HCT116 (cell line): ENCODE results near the gene FGF19. TPM values are rescaled to one million over a fixed set of nuclear protein-coding genes. Genes with fewer than 3 reads are reported as not detected.

Experiments
- ATAC-seq: fragments of 200-7000 bp; cut with Tn5 transposase; 2 replicates; pipeline ENCODE4 v1.9.1; 2020; ENCODE audit warnings: mild to moderate bottlenecking, moderate library complexity
- BruUV-seq: library from RNA; stranded (reverse); fragments of 400-500 nt; replicated peaks from 2 replicates; lab custom pipeline; 2021; lab: Mats Ljungman, UMichigan
- CTCF ChIA-PET: fragments of 300-600 bp; sonication (Branson Sonifier 250); formaldehyde crosslinking; loops from one replicate; lab custom pipeline; 2021; ENCODE audit warnings: antibody characterized with exemption; lab: Charles Lee
- POLR2A ChIA-PET: fragments of 300-600, 350-600 bp; sonication (Branson Sonifier 250); formaldehyde crosslinking; loops from one replicate; lab custom pipeline; 2021; ENCODE audit warnings: antibody characterized with exemption; lab: Charles Lee
- RAD21 ChIA-PET, 2 experiments: fragments of 300-600 bp; sonication (Branson Sonifier 250); formaldehyde crosslinking; loops; one replicate each; lab custom pipeline; 2023; ENCODE audit warnings: low total read pairs in 2 of 2; ENCODE audit not compliant: uncharacterized antibody in 2 of 2, unreplicated experiment in 2 of 2, low non-redundant PET in 1 of 2; lab: Charles Lee
- DNase-seq: peaks from one replicate; pipeline ENCODE4 v3.0.0-alpha.2; 2010; ENCODE audit warnings: low read depth, low spot score
- H2AFZ ChIP-seq: fragments of 200-600 bp; shearing (Covaris generic), sonication (generic); 2 replicates; pipeline ENCODE4 v1.6.1; 2017; ENCODE audit warnings: low read depth, mixed run types, mixed read lengths, antibody characterized with exemption, low read length; ENCODE audit not compliant: poor library complexity, severe bottlenecking
- H3K27ac ChIP-seq: 2 replicates; pipeline ENCODE4 v1.5.1; 2012; ENCODE audit warnings: low read depth, low read length
- H3K27me3 ChIP-seq: fragments of 200-600 bp; sonication (generic); 2 replicates; pipeline ENCODE4 v1.6.1; 2016; ENCODE audit warnings: mixed run types, low read length, mixed read lengths; ENCODE audit not compliant: insufficient read depth
- H3K36me3 ChIP-seq, 2 experiments: fragments of 200-500 bp in 1 of 2; fragments of 200-600 bp in 1 of 2; sonication (Bioruptor generic) in 1 of 2; sonication (generic) in 1 of 2; 2 replicates each; pipeline versions ENCODE4 v1.5.1 to v1.6.1; 2014 to 2016; ENCODE audit warnings: low read length in 2 of 2, inconsistent platforms in 1 of 2, mixed read lengths in 1 of 2, mixed run types in 1 of 2; ENCODE audit not compliant: insufficient read depth in 2 of 2, control insufficient read depth in 1 of 2
- H3K4me1 ChIP-seq, 2 experiments: fragments of 200-600 bp in 1 of 2; sonication (generic) in 1 of 2; 2 replicates each; pipeline versions ENCODE4 v1.5.1 to v1.6.1; 2012 to 2017; ENCODE audit warnings: low read length in 2 of 2, inconsistent platforms in 1 of 2, mild to moderate bottlenecking in 1 of 2, mixed read lengths in 1 of 2, mixed run types in 1 of 2, moderate library complexity in 1 of 2; ENCODE audit not compliant: insufficient read depth in 2 of 2, control insufficient read depth in 1 of 2
- H3K4me2 ChIP-seq: fragments of 200-600 bp; sonication (generic); 2 replicates; pipeline ENCODE4 v1.6.1; 2017; ENCODE audit warnings: mixed run types, low read length, mixed read lengths
- H3K4me3 ChIP-seq, 2 experiments: fragments of 200-600 bp in 1 of 2; sonication (generic) in 1 of 2; replicated peaks in 1 of 2; 2 replicates each; pipeline ENCODE4 v1.5.1; 2011 to 2016; ENCODE audit warnings: low read length in 2 of 2, control low read depth in 1 of 2, low read depth in 1 of 2, mild to moderate bottlenecking in 1 of 2, mixed read lengths in 1 of 2, mixed run types in 1 of 2
- H3K79me2 ChIP-seq: fragments of 200-600 bp; sonication (generic); 2 replicates; pipeline ENCODE4 v1.6.1; 2017; ENCODE audit warnings: mild to moderate bottlenecking, mixed run types, low read length, moderate library complexity, mixed read lengths; ENCODE audit not compliant: insufficient read depth
- H3K9ac ChIP-seq: fragments of 200-600 bp; sonication (generic); 2 replicates; pipeline ENCODE4 v1.6.1; 2016; ENCODE audit warnings: low read length, mixed read lengths
- H3K9me2 ChIP-seq: fragments of 200-600 bp; sonication (generic), shearing (Covaris generic); 2 replicates; pipeline ENCODE4 v1.6.1; 2017; ENCODE audit warnings: mixed run types, mild to moderate bottlenecking, moderate library complexity; ENCODE audit not compliant: insufficient read depth
- H3K9me3 ChIP-seq, 2 experiments: fragments of 200-500 bp in 1 of 2; fragments of 200-600 bp in 1 of 2; sonication (Bioruptor generic) in 1 of 2; sonication (generic) in 1 of 2; 2 replicates each; pipeline ENCODE4 v1.6.1; 2014 to 2017; ENCODE audit warnings: low read length in 2 of 2, mixed read lengths in 2 of 2, inconsistent platforms in 1 of 2, low read depth in 1 of 2, mild to moderate bottlenecking in 1 of 2, mixed run types in 1 of 2, moderate library complexity in 1 of 2; ENCODE audit not compliant: control insufficient read depth in 1 of 2, insufficient read depth in 1 of 2
- H4K20me1 ChIP-seq: fragments of 200-600 bp; sonication (generic), shearing (Covaris generic); 2 replicates; pipeline ENCODE4 v1.6.1; 2017; ENCODE audit warnings: mixed run types, mild to moderate bottlenecking, moderate library complexity; ENCODE audit not compliant: insufficient read depth
- ELF1 ChIP-seq: IDR thresholded peaks from 2 replicates; pipeline ENCODE4 v1.6.1; 2012; ENCODE audit warnings: low read depth, borderline replicate concordance
- JUND ChIP-seq: IDR thresholded peaks from 2 replicates; pipeline ENCODE4 v1.6.1; 2012
- POLR2AphosphoS5 ChIP-seq: IDR thresholded peaks from 2 replicates; pipeline ENCODE4 v1.6.1; 2011; ENCODE audit warnings: mild to moderate bottlenecking, low read depth, low read length, moderate library complexity
- SIN3A ChIP-seq: IDR thresholded peaks from 2 replicates; pipeline ENCODE4 v1.6.1; 2012; ENCODE audit warnings: low read depth
- SP1 ChIP-seq: IDR thresholded peaks from 2 replicates; pipeline ENCODE4 v1.6.1; 2012; ENCODE audit warnings: low read depth
- SRF ChIP-seq: IDR thresholded peaks from 2 replicates; pipeline ENCODE4 v1.6.1; 2012; ENCODE audit warnings: low read depth
- ZFX ChIP-seq: fragments of 450-650 bp; IDR thresholded peaks from 2 replicates; pipeline ENCODE4 v1.6.1; 2017
- intact Hi-C: fragments of 100-400 bp; cut with micrococcal nuclease; formaldehyde crosslinking; loops from 2 replicates; pipeline ENCODE4 v1.10.0; 2022
- total RNA-seq: library from RNA; stranded (reverse); gene quantifications from one replicate; pipeline ENCODE4 v1.2.1, GENCODE V29; 2021; ENCODE audit not compliant: unreplicated experiment
- TF ChIP-seq, protein P1 (sequence below): IDR thresholded peaks from 2 replicates; pipeline ENCODE4 v1.6.1; 2012
- TF ChIP-seq, protein P2 (sequence below), 3 experiments: fragments of 200-600 bp in 1 of 3; sonication (generic) in 1 of 3; IDR thresholded peaks in 2 of 3; conservative IDR thresholded peaks in 1 of 3; 2 replicates each; pipeline ENCODE4 v1.5.1; 2012 to 2017; ENCODE audit warnings: low read depth in 2 of 3, low read length in 2 of 3, antibody characterized with exemption in 1 of 3, borderline replicate concordance in 1 of 3, control low read depth in 1 of 3, mild to moderate bottlenecking in 1 of 3, mixed read lengths in 1 of 3, mixed run types in 1 of 3, moderate library complexity in 1 of 3; ENCODE audit not compliant: insufficient read depth in 1 of 3

FGF19 gene
- total RNA-seq, 1 experiment from 2014 or later: 37.5 TPM

DNA sequence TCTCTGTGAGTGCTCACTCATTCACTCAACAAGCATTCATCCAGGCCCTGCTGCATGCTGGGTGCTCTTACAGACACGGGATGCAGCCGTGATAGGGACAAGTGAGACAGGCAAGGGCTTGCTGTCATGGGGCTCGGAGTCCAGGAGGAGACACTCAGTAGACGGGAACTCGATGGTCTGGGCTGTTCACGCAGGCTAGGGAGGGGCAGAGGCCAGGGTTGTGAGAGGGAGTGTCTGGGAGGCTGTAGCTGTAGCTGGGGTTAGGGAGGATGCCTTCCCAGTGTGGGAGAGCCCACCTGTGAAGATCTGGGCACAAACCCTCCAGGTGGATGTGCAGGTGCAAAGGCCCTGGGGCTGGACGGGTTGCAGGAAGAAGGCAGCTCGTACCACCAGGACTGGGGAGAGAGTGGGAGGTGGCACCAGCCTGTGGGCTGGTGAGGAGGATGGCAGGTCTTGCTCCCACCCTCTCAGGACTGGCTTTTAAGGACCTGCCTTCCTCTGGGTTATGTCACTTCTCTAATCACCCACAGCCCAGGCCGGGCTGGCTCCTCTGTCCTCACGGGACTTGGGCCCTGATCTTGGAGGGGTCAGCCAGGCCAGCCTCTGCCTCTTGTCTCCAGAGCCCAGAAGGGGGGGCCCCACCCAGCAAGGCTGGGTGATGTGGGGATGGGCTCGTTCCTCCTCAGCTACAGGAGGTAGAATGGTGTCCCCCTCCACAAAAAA lies 47.2 kb upstream of the FGF19 start:
- ATAC-seq (no peak), DNase-seq (no peak)
- Histone ChIP-seq H2AFZ (no peak overlapping the region), H4K20me1 (no peaks in the 10 kb centered on the region), H3K27me3 (no peaks in the 10 kb centered on the region), H3K79me2 (no peaks in the 10 kb centered on the region), H3K9ac (no peak overlapping the region), H3K4me3 (no peak overlapping the region), H3K9me2 (no peaks in the 10 kb centered on the region), H3K36me3 (no peaks in the 10 kb centered on the region), H3K4me2 (no peak overlapping the region), H3K4me1 (no peaks in the 10 kb centered on the region), H3K9me3 (no peaks in the 10 kb centered on the region), H3K27ac (no peak overlapping the region)
- BruUV-seq: no TSS peak
- ChIA-PET POLR2A (no interaction called here), CTCF (no interaction called here), RAD21 (no interaction called here)
- intact Hi-C loops: no loop called here
- TF ChIP-seq, protein P1, sequence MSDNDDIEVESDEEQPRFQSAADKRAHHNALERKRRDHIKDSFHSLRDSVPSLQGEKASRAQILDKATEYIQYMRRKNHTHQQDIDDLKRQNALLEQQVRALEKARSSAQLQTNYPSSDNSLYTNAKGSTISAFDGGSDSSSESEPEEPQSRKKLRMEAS: no peak
- TF ChIP-seq POLR2AphosphoS5: no peak
- no peak for TF ChIP-seq SRF
- TF ChIP-seq ELF1: no peak
- TF ChIP-seq SP1: no peak
- no peak for TF ChIP-seq JUND
- no peak for TF ChIP-seq SIN3A
- TF ChIP-seq, protein P2, sequence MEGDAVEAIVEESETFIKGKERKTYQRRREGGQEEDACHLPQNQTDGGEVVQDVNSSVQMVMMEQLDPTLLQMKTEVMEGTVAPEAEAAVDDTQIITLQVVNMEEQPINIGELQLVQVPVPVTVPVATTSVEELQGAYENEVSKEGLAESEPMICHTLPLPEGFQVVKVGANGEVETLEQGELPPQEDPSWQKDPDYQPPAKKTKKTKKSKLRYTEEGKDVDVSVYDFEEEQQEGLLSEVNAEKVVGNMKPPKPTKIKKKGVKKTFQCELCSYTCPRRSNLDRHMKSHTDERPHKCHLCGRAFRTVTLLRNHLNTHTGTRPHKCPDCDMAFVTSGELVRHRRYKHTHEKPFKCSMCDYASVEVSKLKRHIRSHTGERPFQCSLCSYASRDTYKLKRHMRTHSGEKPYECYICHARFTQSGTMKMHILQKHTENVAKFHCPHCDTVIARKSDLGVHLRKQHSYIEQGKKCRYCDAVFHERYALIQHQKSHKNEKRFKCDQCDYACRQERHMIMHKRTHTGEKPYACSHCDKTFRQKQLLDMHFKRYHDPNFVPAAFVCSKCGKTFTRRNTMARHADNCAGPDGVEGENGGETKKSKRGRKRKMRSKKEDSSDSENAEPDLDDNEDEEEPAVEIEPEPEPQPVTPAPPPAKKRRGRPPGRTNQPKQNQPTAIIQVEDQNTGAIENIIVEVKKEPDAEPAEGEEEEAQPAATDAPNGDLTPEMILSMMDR (IDR thresholded peaks at IDR 0.05 in 2 of 3, conservative IDR thresholded peaks at IDR 0.05 in 1 of 3; ENCODE audit: borderline replicate concordance in 1 of 3, insufficient read depth in 1 of 3, low read depth in 2 of 3, low read length in 2 of 3): no peak
- TF ChIP-seq ZFX: no peak
